IPS-20b (cell line): Measurements from ENCODE around the gene KCNJ12.
"Not testable (repeated sequence)": the region's sequence is repeated elsewhere in the genome, so short reads cannot be mapped to it uniquely, and the experiment has no call there.

Experiments
- H3K27ac ChIP-seq: one replicate; pipeline ENCODE4 v1.5.1; 2013; ENCODE audit warnings: low read length
- H3K27me3 ChIP-seq: 2 replicates; pipeline ENCODE4 v1.6.1; 2013; ENCODE audit warnings: mild to moderate bottlenecking, low read length, inconsistent platforms; ENCODE audit not compliant: insufficient read depth
- H3K36me3 ChIP-seq: 2 replicates; pipeline ENCODE4 v1.6.1; 2013; ENCODE audit warnings: low read depth, mild to moderate bottlenecking, inconsistent platforms, low read length, moderate library complexity; ENCODE audit not compliant: insufficient read depth
- H3K4me1 ChIP-seq: 2 replicates; pipeline ENCODE4 v1.6.1; 2013; ENCODE audit warnings: mild to moderate bottlenecking, control low read depth, inconsistent platforms, low read length, moderate library complexity; ENCODE audit not compliant: insufficient read depth
- H3K4me3 ChIP-seq: 2 replicates; pipeline ENCODE4 v1.5.1; 2013; ENCODE audit warnings: mild to moderate bottlenecking, low read length, inconsistent platforms
- H3K9ac ChIP-seq: 2 replicates; pipeline ENCODE4 v1.6.1; 2013; ENCODE audit warnings: low read depth, mild to moderate bottlenecking, inconsistent platforms, low read length, moderate library complexity
- H3K9me3 ChIP-seq: 2 replicates; pipeline ENCODE4 v1.6.1; 2013; ENCODE audit warnings: mild to moderate bottlenecking, low read depth, low read length, inconsistent platforms; ENCODE audit not compliant: insufficient read depth

The KCNJ12 gene

DNA sequence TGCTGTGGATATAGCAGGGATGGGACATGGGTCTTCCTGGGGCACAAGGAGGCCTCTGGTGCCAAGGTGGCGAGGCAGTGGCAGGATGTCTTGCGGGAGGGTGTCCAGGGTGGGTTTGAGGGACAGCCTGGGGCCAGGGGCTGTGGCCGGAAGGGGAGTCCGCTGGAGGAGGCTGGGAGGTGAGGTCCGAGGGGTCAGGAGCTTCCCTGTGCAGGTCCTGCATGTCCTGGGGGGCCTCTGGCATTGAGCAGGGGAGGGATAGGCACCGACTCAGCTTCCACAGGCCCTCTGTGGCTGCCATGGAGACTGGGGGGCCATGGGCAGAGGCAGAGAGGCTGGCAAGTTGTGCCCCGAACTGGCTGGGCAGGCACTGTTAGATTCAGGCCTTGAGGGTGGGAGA is 38.5 kb downstream of the KCNJ12 start:
- not testable (repeated sequence) for H3K27ac ChIP-seq, H3K36me3 ChIP-seq, H3K27me3 ChIP-seq, H3K9me3 ChIP-seq, H3K4me1 ChIP-seq, H3K9ac ChIP-seq, H3K4me3 ChIP-seq

DNA sequence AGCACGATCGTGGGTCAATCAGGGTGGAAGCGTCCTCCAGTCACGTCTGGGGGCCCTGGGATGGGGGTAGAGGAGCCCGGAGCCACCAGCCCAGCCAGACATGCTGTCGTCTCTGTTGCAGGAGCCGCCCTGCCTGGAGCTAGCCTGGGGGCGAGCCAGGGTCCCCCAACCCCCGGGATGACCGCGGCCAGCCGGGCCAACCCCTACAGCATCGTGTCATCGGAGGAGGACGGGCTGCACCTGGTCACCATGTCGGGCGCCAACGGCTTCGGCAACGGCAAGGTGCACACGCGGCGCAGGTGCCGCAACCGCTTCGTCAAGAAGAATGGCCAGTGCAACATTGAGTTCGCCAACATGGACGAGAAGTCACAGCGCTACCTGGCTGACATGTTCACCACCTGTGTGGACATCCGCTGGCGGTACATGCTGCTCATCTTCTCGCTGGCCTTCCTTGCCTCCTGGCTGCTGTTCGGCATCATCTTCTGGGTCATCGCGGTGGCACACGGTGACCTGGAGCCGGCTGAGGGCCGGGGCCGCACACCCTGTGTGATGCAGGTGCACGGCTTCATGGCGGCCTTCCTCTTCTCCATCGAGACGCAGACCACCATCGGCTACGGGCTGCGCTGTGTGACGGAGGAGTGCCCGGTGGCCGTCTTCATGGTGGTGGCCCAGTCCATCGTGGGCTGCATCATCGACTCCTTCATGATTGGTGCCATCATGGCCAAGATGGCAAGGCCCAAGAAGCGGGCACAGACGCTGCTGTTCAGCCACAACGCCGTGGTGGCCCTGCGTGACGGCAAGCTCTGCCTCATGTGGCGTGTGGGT is 39.2 kb downstream of the KCNJ12 start:
- H3K36me3 ChIP-seq, H3K27ac ChIP-seq, H3K9ac ChIP-seq, H3K9me3 ChIP-seq, H3K4me3 ChIP-seq, H3K27me3 ChIP-seq, H3K4me1 ChIP-seq: not testable (repeated sequence)

DNA sequence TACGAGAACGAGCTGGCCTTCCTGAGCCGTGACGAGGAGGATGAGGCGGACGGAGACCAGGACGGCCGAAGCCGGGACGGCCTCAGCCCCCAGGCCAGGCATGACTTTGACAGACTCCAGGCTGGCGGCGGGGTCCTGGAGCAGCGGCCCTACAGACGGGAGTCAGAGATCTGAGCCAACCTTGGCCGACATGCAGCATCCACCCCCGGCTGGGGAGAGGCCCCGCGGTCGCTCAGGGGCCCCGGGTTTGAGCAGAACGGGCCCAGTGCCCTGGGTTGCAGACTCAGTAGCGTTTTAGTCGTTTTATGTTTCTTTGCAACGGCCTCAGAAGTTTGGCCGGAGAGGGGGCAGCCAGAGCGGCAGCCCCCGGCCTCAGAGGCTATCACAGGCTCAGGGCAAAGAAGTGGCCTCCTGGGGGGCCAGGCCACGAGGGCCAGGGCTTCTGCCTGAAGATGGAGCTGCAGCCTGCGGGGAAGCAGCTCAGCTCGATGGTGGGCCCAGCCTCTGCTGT is 40.4 kb downstream of the KCNJ12 start:
- H3K9me3 ChIP-seq, H3K27ac ChIP-seq, H3K9ac ChIP-seq, H3K27me3 ChIP-seq, H3K36me3 ChIP-seq, H3K4me3 ChIP-seq, H3K4me1 ChIP-seq: not testable (repeated sequence)

GRCh38 chr17:21417349-21417748 is 41.2 kb downstream of the KCNJ12 start:
- H3K4me1 ChIP-seq, H3K27me3 ChIP-seq, H3K9ac ChIP-seq: not testable (repeated sequence)

DNA sequence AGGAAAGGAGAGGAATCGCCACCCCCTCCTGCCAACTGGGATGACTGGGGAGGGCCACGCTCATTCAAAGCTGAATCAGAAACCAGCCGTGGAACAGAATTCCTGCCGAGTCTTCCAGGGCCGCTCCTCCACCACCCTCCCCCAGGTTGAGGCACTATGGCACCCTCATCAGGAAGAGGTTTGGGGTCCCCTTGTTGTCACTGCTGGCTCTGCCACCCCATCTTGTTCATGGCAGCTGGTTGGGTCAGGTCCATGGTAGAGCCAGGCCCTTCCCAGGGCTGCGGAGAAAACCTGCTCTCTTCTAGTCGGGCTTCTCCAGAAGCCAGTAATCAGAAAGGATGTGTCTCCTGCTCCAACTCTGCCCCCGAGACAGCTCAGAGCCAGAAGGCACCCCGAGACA is 41.8 kb downstream of the KCNJ12 start:
- no peaks in the 10 kb centered on the region for H3K4me1 ChIP-seq
- no peak overlapping the region for H3K27ac ChIP-seq
- no peak overlapping the region for H3K9ac ChIP-seq
- H3K36me3 ChIP-seq: no peaks in the 10 kb centered on the region
- H3K9me3 ChIP-seq: no peaks in the 10 kb centered on the region
- no peak overlapping the region for H3K4me3 ChIP-seq
- H3K27me3 ChIP-seq: no peaks in the 10 kb centered on the region

More at GRCh38 chr17:21417349-21417748, 41.2 kb downstream of the KCNJ12 start:
- not testable (repeated sequence) for H3K9me3 ChIP-seq, H3K36me3 ChIP-seq, H3K27ac ChIP-seq, H3K4me3 ChIP-seq

DNA sequence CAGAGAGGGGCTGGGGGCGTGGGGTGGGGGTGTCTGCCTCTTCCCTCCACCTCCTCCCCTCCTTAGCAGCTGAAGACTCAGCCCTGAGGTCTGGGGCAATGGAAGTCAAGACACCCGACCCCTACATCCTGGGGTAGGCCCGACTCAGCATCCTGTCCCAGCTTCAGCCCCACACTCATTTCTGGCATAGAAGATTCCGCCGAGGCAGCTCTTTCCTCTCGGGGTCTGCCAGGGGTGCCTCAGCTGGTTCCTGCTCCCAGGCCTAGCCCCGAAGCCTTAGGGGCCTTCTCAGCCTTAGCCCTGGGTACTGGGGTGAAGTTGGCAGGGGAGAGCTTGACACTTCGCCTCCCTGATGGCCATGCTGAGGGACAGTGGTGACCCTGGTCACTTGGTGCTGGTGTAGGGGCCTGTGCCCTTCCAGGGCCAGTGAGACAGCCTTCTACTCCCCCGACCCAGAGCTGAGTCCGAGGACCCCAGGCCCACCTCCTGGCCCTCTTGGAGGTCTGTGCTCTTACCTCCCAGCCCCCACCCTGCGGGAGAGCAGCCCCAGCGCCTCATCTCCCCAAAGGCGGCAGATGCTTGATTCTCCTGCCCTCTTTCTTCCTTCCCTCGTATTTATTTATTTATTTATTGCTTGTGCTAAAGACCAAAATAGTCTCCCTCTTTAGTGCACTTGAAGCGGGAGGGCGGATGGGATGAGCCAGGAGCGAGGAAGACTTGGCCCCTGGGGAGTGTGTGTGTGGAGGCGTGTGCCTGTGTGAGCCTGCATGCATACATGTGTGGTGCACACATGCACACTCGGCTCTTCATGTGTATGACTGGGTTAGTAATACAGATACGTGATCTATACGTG is 42.5 kb downstream of the KCNJ12 start:
- Histone ChIP-seq H3K9ac (no peak overlapping the region), H3K4me1 (no peaks in the 10 kb centered on the region), H3K36me3 (no peaks in the 10 kb centered on the region), H3K4me3 (no peak overlapping the region), H3K27ac (no peak overlapping the region), H3K9me3 (no peaks in the 10 kb centered on the region), H3K27me3 (no peaks in the 10 kb centered on the region)

DNA sequence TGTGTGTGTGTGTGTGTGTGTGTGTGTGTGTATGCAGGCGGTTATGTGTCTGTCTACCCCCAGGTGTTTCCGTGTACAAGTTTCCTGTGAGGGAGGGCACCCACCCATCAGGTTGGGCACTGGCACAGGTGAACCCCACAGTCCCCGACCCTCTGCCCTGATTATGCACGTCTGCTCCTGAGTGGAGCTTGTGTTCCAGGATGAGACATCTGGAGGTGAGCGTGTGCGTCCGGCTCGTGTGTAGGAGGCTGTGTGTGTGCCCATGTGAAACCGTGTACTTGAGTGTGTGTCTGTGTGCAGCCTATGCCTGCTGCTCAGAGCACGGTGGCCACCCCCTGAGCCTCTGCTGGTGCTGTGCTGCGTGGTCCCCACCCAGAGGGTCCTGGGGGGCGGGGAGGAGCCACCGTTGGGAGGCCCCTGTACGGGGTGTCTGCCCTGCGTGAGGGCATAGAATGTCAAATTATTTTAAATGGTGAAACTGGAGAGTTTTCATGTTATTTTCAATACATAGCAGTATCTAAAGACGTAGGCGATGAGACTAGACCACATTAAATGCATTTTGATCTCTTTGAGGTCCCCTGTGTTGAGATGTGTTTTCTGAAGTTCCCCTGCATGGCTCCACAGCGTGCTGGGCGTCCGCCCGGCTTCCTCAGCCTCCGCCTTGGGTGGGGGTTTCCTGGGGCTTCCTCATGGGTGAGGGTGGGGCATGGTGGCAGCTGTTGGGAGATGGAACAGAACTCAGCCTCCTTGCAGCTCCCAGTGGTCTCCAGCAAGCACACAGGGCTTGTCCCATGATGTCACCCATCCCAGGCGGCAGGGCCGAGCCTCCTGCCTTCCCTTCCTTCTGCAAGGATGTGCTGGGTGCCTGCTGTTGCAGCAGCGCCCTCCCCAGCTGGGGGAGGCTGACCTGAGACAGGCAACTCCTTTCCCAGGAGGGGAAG is 43.4 kb downstream of the KCNJ12 start:
- Histone ChIP-seq H3K9ac (no peak overlapping the region), H3K27me3 (no peaks in the 10 kb centered on the region), H3K4me3 (no peak overlapping the region), H3K9me3 (no peaks in the 10 kb centered on the region), H3K27ac (no peak overlapping the region), H3K4me1 (no peaks in the 10 kb centered on the region), H3K36me3 (no peaks in the 10 kb centered on the region)

DNA sequence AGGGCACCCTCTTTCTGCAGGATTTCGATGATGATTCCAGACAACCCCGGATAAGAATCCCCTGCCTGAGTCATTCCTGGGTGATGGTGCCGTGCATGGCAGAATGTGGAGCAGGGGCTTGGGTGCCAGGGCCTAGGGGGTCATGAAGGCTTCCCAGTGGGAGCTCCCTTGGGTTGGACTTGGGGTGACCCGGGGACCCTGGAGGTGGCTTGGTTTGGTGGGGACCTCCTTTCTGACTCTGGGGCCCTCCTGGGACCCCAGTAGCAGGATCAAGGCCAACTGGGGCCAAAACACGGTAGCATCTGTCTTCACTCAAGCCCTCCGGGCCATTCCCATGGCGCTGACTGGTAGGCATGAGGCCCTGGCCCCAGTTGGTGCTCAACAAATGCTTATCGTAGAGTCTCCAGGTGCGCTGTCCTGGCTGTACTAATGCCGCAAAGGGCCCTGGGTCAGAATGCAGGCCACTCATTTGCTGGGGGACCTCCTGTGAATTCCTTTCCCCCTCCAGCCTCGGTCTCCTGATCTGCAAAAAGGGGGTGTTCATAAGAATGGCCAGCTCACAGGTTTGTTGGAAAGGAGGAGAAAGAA is 44.4 kb downstream of the KCNJ12 start:
- H3K4me3 ChIP-seq, H3K27me3 ChIP-seq, H3K4me1 ChIP-seq, H3K36me3 ChIP-seq, H3K27ac ChIP-seq, H3K9ac ChIP-seq, H3K9me3 ChIP-seq: not testable (repeated sequence)

DNA sequence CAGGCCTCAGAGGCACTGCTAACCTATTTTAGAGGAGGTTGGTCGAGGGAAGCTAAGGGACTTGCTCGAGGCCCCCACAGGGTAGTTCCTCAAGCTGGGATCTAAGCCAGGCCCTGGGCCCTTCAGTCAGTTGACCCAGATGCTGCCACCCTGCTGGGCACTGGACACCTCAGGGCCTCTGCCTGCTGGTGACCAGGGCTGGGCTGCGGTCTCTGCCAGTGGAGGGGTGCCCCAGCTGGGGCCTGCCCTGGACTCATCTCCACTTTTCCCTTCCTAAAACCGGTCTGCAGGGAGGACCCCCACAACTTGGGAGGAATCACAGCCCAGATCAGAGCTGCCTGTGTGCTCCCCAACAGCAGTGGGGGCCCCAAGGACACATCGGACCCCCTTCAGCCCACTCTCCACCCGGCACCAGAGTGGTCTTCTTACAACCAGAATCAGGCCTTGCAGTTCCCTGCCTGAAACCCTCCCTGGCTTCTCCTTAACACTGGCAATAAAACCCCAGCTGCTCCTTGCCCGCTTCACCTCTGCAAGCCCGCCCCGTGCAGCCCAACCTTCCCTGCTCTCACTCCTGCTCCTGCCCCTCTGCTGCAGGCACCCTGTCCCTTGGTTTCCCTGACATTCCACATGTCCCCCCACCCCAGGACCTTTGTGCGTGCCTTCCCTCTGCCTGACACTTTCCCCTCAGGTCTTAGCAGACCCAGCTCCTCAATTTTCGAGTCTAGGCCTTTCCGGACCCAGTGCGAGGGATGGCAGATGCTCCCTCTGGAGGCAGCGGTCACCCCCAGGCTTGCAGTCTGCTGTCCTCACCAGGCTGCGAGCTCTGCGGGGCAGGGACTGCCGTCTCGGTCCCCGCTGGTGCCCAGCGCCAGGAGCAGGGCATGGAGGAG is 45.5 kb downstream of the KCNJ12 start:
- not testable (repeated sequence) for H3K9ac ChIP-seq, H3K27me3 ChIP-seq, H3K27ac ChIP-seq, H3K36me3 ChIP-seq, H3K4me1 ChIP-seq, H3K9me3 ChIP-seq, H3K4me3 ChIP-seq

DNA sequence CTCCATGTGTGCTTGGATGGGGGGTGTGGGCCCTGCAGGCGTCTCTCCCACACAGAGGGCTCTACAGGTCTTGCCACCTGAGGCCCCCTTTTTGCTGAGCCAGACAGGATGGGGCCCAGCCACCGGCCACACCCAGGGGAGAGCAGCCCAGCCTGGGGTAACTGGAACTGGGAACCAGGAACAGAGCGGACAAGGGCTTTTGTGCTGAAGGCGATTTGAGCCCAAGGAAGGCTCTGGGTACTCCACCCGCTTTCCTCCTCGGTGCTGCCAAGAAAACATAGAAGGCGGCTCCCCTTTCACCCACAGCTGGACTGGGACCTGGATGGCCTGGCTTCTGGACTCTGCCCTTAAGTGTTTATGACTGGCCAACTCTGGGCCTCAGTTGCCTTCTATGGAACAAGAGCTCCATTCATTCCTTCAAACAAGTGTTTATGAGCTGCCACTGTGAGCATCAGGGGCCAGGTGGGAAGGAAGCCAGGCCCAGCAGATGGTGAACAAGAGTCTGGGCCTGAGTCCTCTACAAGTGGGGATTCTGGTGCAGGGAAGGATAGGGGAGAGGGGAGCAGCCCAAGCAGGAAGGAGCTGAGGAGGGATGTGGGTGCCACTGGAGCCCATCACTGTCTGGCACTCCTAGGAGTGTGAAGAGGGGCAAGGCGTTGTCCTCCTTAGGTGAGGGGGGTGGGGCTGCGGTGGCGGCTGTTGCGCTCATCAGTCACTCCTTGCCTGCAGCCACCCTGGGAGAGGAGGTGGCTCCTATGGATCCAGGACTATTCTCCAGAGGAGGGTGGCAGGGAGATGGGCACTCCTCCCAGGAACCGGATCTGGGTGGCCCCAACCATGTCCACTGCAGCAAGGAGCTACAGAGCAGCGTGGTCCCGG is 46.4 kb downstream of the KCNJ12 start:
- H3K4me3 ChIP-seq, H3K9me3 ChIP-seq, H3K27ac ChIP-seq, H3K36me3 ChIP-seq, H3K9ac ChIP-seq, H3K4me1 ChIP-seq, H3K27me3 ChIP-seq: not testable (repeated sequence)
